ENCODE data around the gene NOM1.
A peak's percentile ranks its signal among the peaks of the same experiment; 100 is the strongest.

The NOM1 gene

GRCh38 chr7:156993021-156993924 lies 43.8 kb downstream of the NOM1 start:
- H3K36me3 ChIP-seq (ENCODE audit: control insufficient read depth in 5 of 5, insufficient read depth in 5 of 5, low read length in 5 of 5): no peaks in the 10 kb centered on the region
- H3K4me3 ChIP-seq (ENCODE audit: low read depth in 1 of 5, low read length in 5 of 5): no peak overlapping the region
- H3K27me3 ChIP-seq (ENCODE audit: control insufficient read depth in 5 of 5, insufficient read depth in 4 of 5, low read length in 5 of 5): peaks cover 12 to 23% (median 15%) of the 10 kb centered on the region in 5 donors
- peaks cover 0 to 7% (median 0%) of the 10 kb centered on the region in 5 donors for H3K9me3 ChIP-seq (ENCODE audit: control insufficient read depth in 5 of 5, low read length in 5 of 5)
- H3K27ac ChIP-seq (ENCODE audit: low read depth, low read length): no peak overlapping the region
- no peak overlapping the region for H3K9ac ChIP-seq (ENCODE audit: low read length in 5 of 5)
- H3K4me1 ChIP-seq (ENCODE audit: control insufficient read depth in 5 of 5, insufficient read depth in 5 of 5, low read length in 5 of 5): no peaks in the 10 kb centered on the region

GRCh38 chr7:156993925-156994235 lies 44.4 kb downstream of the NOM1 start:
- no peak overlapping the region for H3K9ac ChIP-seq (ENCODE audit: low read length in 5 of 5)
- H3K27me3 ChIP-seq (ENCODE audit: control insufficient read depth in 5 of 5, insufficient read depth in 4 of 5, low read length in 5 of 5): peaks cover 8 to 26% (median 18%) of the 10 kb centered on the region in 5 donors
- peaks cover 0 to 7% (median 0%) of the 10 kb centered on the region in 5 donors for H3K9me3 ChIP-seq (ENCODE audit: control insufficient read depth in 5 of 5, low read length in 5 of 5)
- no peaks in the 10 kb centered on the region for H3K4me1 ChIP-seq (ENCODE audit: control insufficient read depth in 5 of 5, insufficient read depth in 5 of 5, low read length in 5 of 5)
- H3K27ac ChIP-seq (ENCODE audit: low read depth, low read length): no peak overlapping the region
- no peak overlapping the region for H3K4me3 ChIP-seq (ENCODE audit: low read depth in 1 of 5, low read length in 5 of 5)
- no peaks in the 10 kb centered on the region for H3K36me3 ChIP-seq (ENCODE audit: control insufficient read depth in 5 of 5, insufficient read depth in 5 of 5, low read length in 5 of 5)

GRCh38 chr7:156994417-156994816 lies 44.9 kb downstream of the NOM1 start:
- Histone ChIP-seq H3K27me3 (ENCODE audit: control insufficient read depth in 5 of 5, insufficient read depth in 4 of 5, low read length in 5 of 5) (peaks cover 7 to 31% (median 22%) of the 10 kb centered on the region in 5 donors), H3K36me3 (ENCODE audit: control insufficient read depth in 5 of 5, insufficient read depth in 5 of 5, low read length in 5 of 5) (no peaks in the 10 kb centered on the region), H3K27ac (ENCODE audit: low read depth, low read length) (no peak overlapping the region), H3K4me1 (ENCODE audit: control insufficient read depth in 5 of 5, insufficient read depth in 5 of 5, low read length in 5 of 5) (peaks cover 0 to 5% (median 3%) of the 10 kb centered on the region in 5 donors), H3K9ac (ENCODE audit: low read length in 5 of 5) (no peak overlapping the region), H3K4me3 (ENCODE audit: low read depth in 1 of 5, low read length in 5 of 5) (no peak overlapping the region), H3K9me3 (ENCODE audit: control insufficient read depth in 5 of 5, low read length in 5 of 5) (peaks cover 0 to 7% (median 0%) of the 10 kb centered on the region in 5 donors)

- H3K4me3 ChIP-seq (ENCODE audit: low read depth in 1 of 5, low read length in 5 of 5): peak overlapping the region in 2 of 5 donors; percentile 31 to 57
- peak overlapping the region in 1 of 5 donors; percentile 17 for H3K9ac ChIP-seq (ENCODE audit: low read length in 5 of 5)
- H3K27me3 ChIP-seq (ENCODE audit: control insufficient read depth in 5 of 5, insufficient read depth in 4 of 5, low read length in 5 of 5): peaks cover 32 to 52% (median 49%) of the 10 kb centered on the region in 5 donors
- H3K9me3 ChIP-seq (ENCODE audit: control insufficient read depth in 5 of 5, low read length in 5 of 5): peaks cover 0 to 7% (median 0%) of the 10 kb centered on the region in 5 donors
- H3K36me3 ChIP-seq (ENCODE audit: control insufficient read depth in 5 of 5, insufficient read depth in 5 of 5, low read length in 5 of 5): no peaks in the 10 kb centered on the region
- H3K4me1 ChIP-seq (ENCODE audit: control insufficient read depth in 5 of 5, insufficient read depth in 5 of 5, low read length in 5 of 5): peaks cover 0 to 32% (median 23%) of the 10 kb centered on the region in 5 donors
- no peak overlapping the region for H3K27ac ChIP-seq (ENCODE audit: low read depth, low read length)
Observed at GRCh38 chr7:156998988-156999957, 49.8 kb downstream of the NOM1 start.

GRCh38 chr7:156999958-157000726 lies 50.6 kb downstream of the NOM1 start:
- Histone ChIP-seq H3K27ac (ENCODE audit: low read depth, low read length) (no peak overlapping the region), H3K27me3 (ENCODE audit: control insufficient read depth in 5 of 5, insufficient read depth in 4 of 5, low read length in 5 of 5) (peaks cover 40 to 60% (median 55%) of the 10 kb centered on the region in 5 donors), H3K4me1 (ENCODE audit: control insufficient read depth in 5 of 5, insufficient read depth in 5 of 5, low read length in 5 of 5) (peaks cover 0 to 37% (median 25%) of the 10 kb centered on the region in 5 donors), H3K9me3 (ENCODE audit: control insufficient read depth in 5 of 5, low read length in 5 of 5) (peaks cover 0 to 7% (median 0%) of the 10 kb centered on the region in 5 donors), H3K36me3 (ENCODE audit: control insufficient read depth in 5 of 5, insufficient read depth in 5 of 5, low read length in 5 of 5) (no peaks in the 10 kb centered on the region), H3K9ac (ENCODE audit: low read length in 5 of 5) (no peak overlapping the region), H3K4me3 (ENCODE audit: low read depth in 1 of 5, low read length in 5 of 5) (peak overlapping the region in 4 of 5 donors; percentile 45 to 57 (median 48))

- H3K36me3 ChIP-seq (ENCODE audit: control insufficient read depth in 5 of 5, insufficient read depth in 5 of 5, low read length in 5 of 5): no peaks in the 10 kb centered on the region
- H3K4me3 ChIP-seq (ENCODE audit: low read depth in 1 of 5, low read length in 5 of 5): peak overlapping the region in 1 of 5 donors; percentile 24
- H3K9ac ChIP-seq (ENCODE audit: low read length in 5 of 5): no peak overlapping the region
- peaks cover 0 to 39% (median 31%) of the 10 kb centered on the region in 5 donors for H3K4me1 ChIP-seq (ENCODE audit: control insufficient read depth in 5 of 5, insufficient read depth in 5 of 5, low read length in 5 of 5)
- H3K27me3 ChIP-seq (ENCODE audit: control insufficient read depth in 5 of 5, insufficient read depth in 4 of 5, low read length in 5 of 5): peaks cover 44 to 66% (median 58%) of the 10 kb centered on the region in 5 donors
- peaks cover 0 to 7% (median 0%) of the 10 kb centered on the region in 5 donors for H3K9me3 ChIP-seq (ENCODE audit: control insufficient read depth in 5 of 5, low read length in 5 of 5)
- H3K27ac ChIP-seq (ENCODE audit: low read depth, low read length): no peak overlapping the region
Observed at GRCh38 chr7:157000741-157001653, 51.5 kb downstream of the NOM1 start.

- H3K27ac ChIP-seq (ENCODE audit: low read depth, low read length): no peak overlapping the region
- H3K36me3 ChIP-seq (ENCODE audit: control insufficient read depth in 5 of 5, insufficient read depth in 5 of 5, low read length in 5 of 5): no peaks in the 10 kb centered on the region
- H3K27me3 ChIP-seq (ENCODE audit: control insufficient read depth in 5 of 5, insufficient read depth in 4 of 5, low read length in 5 of 5): peaks cover 56 to 78% (median 62%) of the 10 kb centered on the region in 5 donors
- no peak overlapping the region for H3K9ac ChIP-seq (ENCODE audit: low read length in 5 of 5)
- H3K9me3 ChIP-seq (ENCODE audit: control insufficient read depth in 5 of 5, low read length in 5 of 5): peaks cover 0 to 3% (median 0%) of the 10 kb centered on the region in 5 donors
- peaks cover 0 to 40% (median 31%) of the 10 kb centered on the region in 5 donors for H3K4me1 ChIP-seq (ENCODE audit: control insufficient read depth in 5 of 5, insufficient read depth in 5 of 5, low read length in 5 of 5)
- H3K4me3 ChIP-seq (ENCODE audit: low read depth in 1 of 5, low read length in 5 of 5): no peak overlapping the region
Observed at GRCh38 chr7:157001920-157002818, 52.7 kb downstream of the NOM1 start.

- peaks cover 0 to 40% (median 31%) of the 10 kb centered on the region in 5 donors for H3K4me1 ChIP-seq (ENCODE audit: control insufficient read depth in 5 of 5, insufficient read depth in 5 of 5, low read length in 5 of 5)
- H3K27ac ChIP-seq (ENCODE audit: low read depth, low read length): no peak overlapping the region
- no peaks in the 10 kb centered on the region for H3K9me3 ChIP-seq (ENCODE audit: control insufficient read depth in 5 of 5, low read length in 5 of 5)
- H3K36me3 ChIP-seq (ENCODE audit: control insufficient read depth in 5 of 5, insufficient read depth in 5 of 5, low read length in 5 of 5): no peaks in the 10 kb centered on the region
- H3K9ac ChIP-seq (ENCODE audit: low read length in 5 of 5): no peak overlapping the region
- H3K27me3 ChIP-seq (ENCODE audit: control insufficient read depth in 5 of 5, insufficient read depth in 4 of 5, low read length in 5 of 5): peaks cover 63 to 85% (median 68%) of the 10 kb centered on the region in 5 donors
- H3K4me3 ChIP-seq (ENCODE audit: low read depth in 1 of 5, low read length in 5 of 5): no peak overlapping the region
Observed at GRCh38 chr7:157002819-157003421, 53.4 kb downstream of the NOM1 start.

Data from subcutaneous abdominal adipose tissue (tissue), 5 donors.